Astrocyte (in vitro differentiated cells and primary cell): ENCODE results near the gene SGK1. TPM values are rescaled to one million over a fixed set of nuclear protein-coding genes. Genes with fewer than 3 reads are reported as not detected.
A peak's percentile ranks its signal among the peaks of the same experiment; 100 is the strongest.

Experiments
- DNase-seq: peaks from one replicate; pipeline ENCODE4 v3.0.0-alpha.2; 2010; ENCODE audit warnings: low read depth
- FAIRE-seq: peaks from 2 replicates; lab custom pipeline; 2011; peaks lifted over from hg19 to GRCh38; lab: Jason Lieb, UNC
- H2AFZ ChIP-seq: 2 replicates; pipeline ENCODE4 v1.6.0; 2012; ENCODE audit warnings: low read depth, low read length, inconsistent platforms
- H3K27ac ChIP-seq: 2 replicates; pipeline ENCODE4 v1.5.1; 2011; ENCODE audit warnings: low read depth, low read length, inconsistent platforms
- H3K27me3 ChIP-seq: 2 replicates; pipeline ENCODE4 v1.6.0; 2011; ENCODE audit warnings: low read length, inconsistent platforms; ENCODE audit not compliant: insufficient read depth
- H3K36me3 ChIP-seq: 2 replicates; pipeline ENCODE4 v1.5.1; 2011; ENCODE audit warnings: low read length, inconsistent platforms; ENCODE audit not compliant: insufficient read depth
- H3K4me1 ChIP-seq: 2 replicates; pipeline ENCODE4 v1.5.1; 2011; ENCODE audit warnings: low read length, inconsistent platforms; ENCODE audit not compliant: insufficient read depth
- H3K4me2 ChIP-seq: 2 replicates; pipeline ENCODE4 v1.6.0; 2012; ENCODE audit warnings: low read length, inconsistent platforms
- H3K4me3 ChIP-seq: 2 replicates; pipeline ENCODE4 v1.5.1; 2011; ENCODE audit warnings: low read depth, mild to moderate bottlenecking, low read length, inconsistent platforms; ENCODE audit not compliant: insufficient read depth
- H3K79me2 ChIP-seq: 2 replicates; pipeline ENCODE4 v1.6.0; 2012; ENCODE audit warnings: mild to moderate bottlenecking, low read length, inconsistent platforms; ENCODE audit not compliant: insufficient read depth
- H3K9ac ChIP-seq: 2 replicates; pipeline ENCODE4 v1.6.0; 2012; ENCODE audit warnings: mild to moderate bottlenecking, low read length, inconsistent platforms
- H3K9me3 ChIP-seq: 2 replicates; pipeline ENCODE4 v1.5.1; 2012; ENCODE audit warnings: low read depth, mild to moderate bottlenecking, low read length, inconsistent platforms; ENCODE audit not compliant: insufficient read depth
- H4K20me1 ChIP-seq: 2 replicates; pipeline ENCODE4 v1.6.0; 2012; ENCODE audit warnings: low read length, inconsistent platforms; ENCODE audit not compliant: insufficient read depth
- H3K27ac Mint-ChIP-seq: one replicate; pipeline ENCODE4 v1.8.0; 2021; ENCODE audit warnings: mild to moderate bottlenecking, mixed read lengths; ENCODE audit not compliant: unreplicated experiment
- H3K27me3 Mint-ChIP-seq: one replicate; pipeline ENCODE4 v1.8.0; 2021; ENCODE audit warnings: low read depth, mixed read lengths; ENCODE audit not compliant: unreplicated experiment
- H3K36me3 Mint-ChIP-seq: one replicate; pipeline ENCODE4 v1.8.0; 2021; ENCODE audit warnings: low read depth, mixed read lengths; ENCODE audit not compliant: unreplicated experiment
- H3K4me1 Mint-ChIP-seq: one replicate; pipeline ENCODE4 v1.8.0; 2021; ENCODE audit warnings: low read depth, mixed read lengths; ENCODE audit not compliant: unreplicated experiment
- H3K4me3 Mint-ChIP-seq: one replicate; pipeline ENCODE4 v1.8.0; 2021; ENCODE audit warnings: mild to moderate bottlenecking, moderate library complexity, mixed read lengths; ENCODE audit not compliant: unreplicated experiment
- H3K9me3 Mint-ChIP-seq: one replicate; pipeline ENCODE4 v1.8.0; 2021; ENCODE audit warnings: mild to moderate bottlenecking, mixed read lengths; ENCODE audit not compliant: unreplicated experiment
- EZH2 ChIP-seq: IDR thresholded peaks from 2 replicates; pipeline ENCODE4 v1.6.1; 2012; ENCODE audit warnings: mild to moderate bottlenecking, low read length, inconsistent platforms; ENCODE audit not compliant: insufficient read depth
- total RNA-seq: library from RNA; stranded (reverse); gene quantifications from 2 replicates; pipeline ENCODE4 v1.2.1, GENCODE V29; 2021
- TF ChIP-seq, protein P1 (sequence below): IDR thresholded peaks from 2 replicates; pipeline ENCODE4 v1.5.1; 2011; ENCODE audit warnings: low read depth, mild to moderate bottlenecking, inconsistent platforms, low read length, moderate library complexity; ENCODE audit not compliant: insufficient read depth

The SGK1 gene
- total RNA-seq, 1 donor from 2014 or later = 117 TPM

GRCh38 chr6:134230940-134231339, 87.0 kb downstream of the SGK1 start:
- H3K4me2 ChIP-seq = no peak overlapping the region
- no peak overlapping the region for H3K4me3 Mint-ChIP-seq
- no peak for FAIRE-seq
- no peak overlapping the region for H3K27ac Mint-ChIP-seq
- H3K27me3 ChIP-seq = no peaks in the 10 kb centered on the region
- H3K36me3 Mint-ChIP-seq = no peaks in the 10 kb centered on the region
- H4K20me1 ChIP-seq = no peaks in the 10 kb centered on the region
- peaks cover 4% of the 10 kb centered on the region for H3K4me1 ChIP-seq
- H3K9ac ChIP-seq = no peak overlapping the region
- no peak for TF ChIP-seq EZH2
- TF ChIP-seq, protein P1, sequence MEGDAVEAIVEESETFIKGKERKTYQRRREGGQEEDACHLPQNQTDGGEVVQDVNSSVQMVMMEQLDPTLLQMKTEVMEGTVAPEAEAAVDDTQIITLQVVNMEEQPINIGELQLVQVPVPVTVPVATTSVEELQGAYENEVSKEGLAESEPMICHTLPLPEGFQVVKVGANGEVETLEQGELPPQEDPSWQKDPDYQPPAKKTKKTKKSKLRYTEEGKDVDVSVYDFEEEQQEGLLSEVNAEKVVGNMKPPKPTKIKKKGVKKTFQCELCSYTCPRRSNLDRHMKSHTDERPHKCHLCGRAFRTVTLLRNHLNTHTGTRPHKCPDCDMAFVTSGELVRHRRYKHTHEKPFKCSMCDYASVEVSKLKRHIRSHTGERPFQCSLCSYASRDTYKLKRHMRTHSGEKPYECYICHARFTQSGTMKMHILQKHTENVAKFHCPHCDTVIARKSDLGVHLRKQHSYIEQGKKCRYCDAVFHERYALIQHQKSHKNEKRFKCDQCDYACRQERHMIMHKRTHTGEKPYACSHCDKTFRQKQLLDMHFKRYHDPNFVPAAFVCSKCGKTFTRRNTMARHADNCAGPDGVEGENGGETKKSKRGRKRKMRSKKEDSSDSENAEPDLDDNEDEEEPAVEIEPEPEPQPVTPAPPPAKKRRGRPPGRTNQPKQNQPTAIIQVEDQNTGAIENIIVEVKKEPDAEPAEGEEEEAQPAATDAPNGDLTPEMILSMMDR = no peak
- H3K27me3 Mint-ChIP-seq = no peaks in the 10 kb centered on the region
- no peak overlapping the region for H3K4me3 ChIP-seq
- peak; percentile 70 for DNase-seq
- no peaks in the 10 kb centered on the region for H3K9me3 ChIP-seq
- H3K27ac ChIP-seq = no peak overlapping the region
- no peaks in the 10 kb centered on the region for H3K79me2 ChIP-seq
- no peaks in the 10 kb centered on the region for H3K4me1 Mint-ChIP-seq
- no peaks in the 10 kb centered on the region for H3K9me3 Mint-ChIP-seq
- H3K36me3 ChIP-seq = no peaks in the 10 kb centered on the region
- no peak overlapping the region for H2AFZ ChIP-seq

GRCh38 chr6:134230087-134230700, 87.7 kb downstream of the SGK1 start:
- no peaks in the 10 kb centered on the region for H3K36me3 ChIP-seq
- H3K27ac ChIP-seq = no peak overlapping the region
- no peak overlapping the region for H3K9ac ChIP-seq
- H3K4me1 ChIP-seq = no peaks in the 10 kb centered on the region
- FAIRE-seq (no peak), DNase-seq (no peak)
- no peaks in the 10 kb centered on the region for H3K79me2 ChIP-seq
- no peak overlapping the region for H3K4me3 ChIP-seq
- H3K27me3 Mint-ChIP-seq = no peaks in the 10 kb centered on the region
- no peaks in the 10 kb centered on the region for H3K9me3 ChIP-seq
- no peaks in the 10 kb centered on the region for H4K20me1 ChIP-seq
- H3K4me1 Mint-ChIP-seq = no peaks in the 10 kb centered on the region
- H3K36me3 Mint-ChIP-seq = no peaks in the 10 kb centered on the region
- H3K27me3 ChIP-seq = no peaks in the 10 kb centered on the region
- H3K9me3 Mint-ChIP-seq = no peaks in the 10 kb centered on the region
- no peak overlapping the region for H3K4me2 ChIP-seq
- no peak overlapping the region for H3K27ac Mint-ChIP-seq
- TF ChIP-seq, protein P1 = no peak
- no peak overlapping the region for H3K4me3 Mint-ChIP-seq
- no peak overlapping the region for H2AFZ ChIP-seq

DNA sequence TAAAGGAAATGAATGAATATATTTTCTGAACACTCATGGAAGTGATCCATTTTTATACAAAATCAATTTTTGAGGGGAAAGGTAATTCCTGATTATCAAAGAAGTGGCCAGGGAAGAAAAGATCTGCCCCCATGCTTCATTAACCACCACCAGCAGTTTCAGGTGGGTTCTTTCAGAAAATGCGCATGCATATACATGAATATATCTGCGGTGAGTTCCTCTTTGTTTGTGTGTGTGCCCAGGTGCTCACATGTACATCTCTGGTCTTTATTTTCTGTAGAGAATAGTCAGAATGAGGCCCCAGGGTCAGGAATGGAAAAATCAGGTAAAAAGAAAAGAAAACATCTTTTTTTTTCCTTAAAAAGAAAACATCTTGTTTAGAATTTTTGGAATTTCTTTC, 88.4 kb downstream of the SGK1 start:
- Mint-ChIP-seq H3K36me3 (no peaks in the 10 kb centered on the region), H3K4me1 (no peaks in the 10 kb centered on the region), H3K4me3 (no peak overlapping the region), H3K9me3 (no peaks in the 10 kb centered on the region), H3K27ac (no peak overlapping the region), H3K27me3 (no peaks in the 10 kb centered on the region)
- no peak overlapping the region for H3K27ac ChIP-seq
- no peaks in the 10 kb centered on the region for H3K79me2 ChIP-seq
- H2AFZ ChIP-seq = no peak overlapping the region
- no peak overlapping the region for H3K4me2 ChIP-seq
- TF ChIP-seq, protein P1 = no peak
- no peak for TF ChIP-seq EZH2
- H4K20me1 ChIP-seq = no peaks in the 10 kb centered on the region
- DNase-seq = no peak
- no peak for FAIRE-seq
- no peaks in the 10 kb centered on the region for H3K36me3 ChIP-seq
- no peaks in the 10 kb centered on the region for H3K27me3 ChIP-seq
- H3K4me3 ChIP-seq = no peak overlapping the region
- H3K4me1 ChIP-seq = no peaks in the 10 kb centered on the region
- H3K9ac ChIP-seq = no peak overlapping the region
- H3K9me3 ChIP-seq = no peaks in the 10 kb centered on the region
